HCT116 (cell line): ENCODE measurements around the gene ANKRD13D. TPM values are rescaled to one million over a fixed set of nuclear protein-coding genes. Genes with fewer than 3 reads are reported as not detected.
A peak's percentile ranks its signal among the peaks of the same experiment; 100 is the strongest.

Experiments
- ATAC-seq: fragments of 200-7000 bp; cut with Tn5 transposase; 2 replicates; pipeline ENCODE4 v1.9.1; 2020; ENCODE audit warnings: mild to moderate bottlenecking, moderate library complexity
- BruUV-seq: library from RNA; stranded (reverse); fragments of 400-500 nt; replicated peaks from 2 replicates; lab custom pipeline; 2021; lab: Mats Ljungman, UMichigan
- CTCF ChIA-PET: fragments of 300-600 bp; sonication (Branson Sonifier 250); formaldehyde crosslinking; loops from one replicate; lab custom pipeline; 2021; ENCODE audit warnings: antibody characterized with exemption; lab: Charles Lee
- POLR2A ChIA-PET: fragments of 300-600, 350-600 bp; sonication (Branson Sonifier 250); formaldehyde crosslinking; loops from one replicate; lab custom pipeline; 2021; ENCODE audit warnings: antibody characterized with exemption; lab: Charles Lee
- RAD21 ChIA-PET, 2 experiments: fragments of 300-600 bp; sonication (Branson Sonifier 250); formaldehyde crosslinking; loops; one replicate each; lab custom pipeline; 2023; ENCODE audit warnings: low total read pairs in 2 of 2; ENCODE audit not compliant: uncharacterized antibody in 2 of 2, unreplicated experiment in 2 of 2, low non-redundant PET in 1 of 2; lab: Charles Lee
- DNase-seq: peaks from one replicate; pipeline ENCODE4 v3.0.0-alpha.2; 2010; ENCODE audit warnings: low read depth, low spot score
- H2AFZ ChIP-seq: fragments of 200-600 bp; shearing (Covaris generic), sonication (generic); 2 replicates; pipeline ENCODE4 v1.6.1; 2017; ENCODE audit warnings: low read depth, mixed run types, mixed read lengths, antibody characterized with exemption, low read length; ENCODE audit not compliant: poor library complexity, severe bottlenecking
- H3K27ac ChIP-seq: 2 replicates; pipeline ENCODE4 v1.5.1; 2012; ENCODE audit warnings: low read depth, low read length
- H3K27me3 ChIP-seq: fragments of 200-600 bp; sonication (generic); 2 replicates; pipeline ENCODE4 v1.6.1; 2016; ENCODE audit warnings: mixed run types, low read length, mixed read lengths; ENCODE audit not compliant: insufficient read depth
- H3K36me3 ChIP-seq, 2 experiments: fragments of 200-500 bp in 1 of 2; fragments of 200-600 bp in 1 of 2; sonication (Bioruptor generic) in 1 of 2; sonication (generic) in 1 of 2; 2 replicates each; pipeline versions ENCODE4 v1.5.1 to v1.6.1; 2014 to 2016; ENCODE audit warnings: low read length in 2 of 2, inconsistent platforms in 1 of 2, mixed read lengths in 1 of 2, mixed run types in 1 of 2; ENCODE audit not compliant: insufficient read depth in 2 of 2, control insufficient read depth in 1 of 2
- H3K4me1 ChIP-seq, 2 experiments: fragments of 200-600 bp in 1 of 2; sonication (generic) in 1 of 2; 2 replicates each; pipeline versions ENCODE4 v1.5.1 to v1.6.1; 2012 to 2017; ENCODE audit warnings: low read length in 2 of 2, inconsistent platforms in 1 of 2, mild to moderate bottlenecking in 1 of 2, mixed read lengths in 1 of 2, mixed run types in 1 of 2, moderate library complexity in 1 of 2; ENCODE audit not compliant: insufficient read depth in 2 of 2, control insufficient read depth in 1 of 2
- H3K4me2 ChIP-seq: fragments of 200-600 bp; sonication (generic); 2 replicates; pipeline ENCODE4 v1.6.1; 2017; ENCODE audit warnings: mixed run types, low read length, mixed read lengths
- H3K4me3 ChIP-seq, 2 experiments: fragments of 200-600 bp in 1 of 2; sonication (generic) in 1 of 2; replicated peaks in 1 of 2; 2 replicates each; pipeline ENCODE4 v1.5.1; 2011 to 2016; ENCODE audit warnings: low read length in 2 of 2, control low read depth in 1 of 2, low read depth in 1 of 2, mild to moderate bottlenecking in 1 of 2, mixed read lengths in 1 of 2, mixed run types in 1 of 2
- H3K79me2 ChIP-seq: fragments of 200-600 bp; sonication (generic); 2 replicates; pipeline ENCODE4 v1.6.1; 2017; ENCODE audit warnings: mild to moderate bottlenecking, mixed run types, low read length, moderate library complexity, mixed read lengths; ENCODE audit not compliant: insufficient read depth
- H3K9ac ChIP-seq: fragments of 200-600 bp; sonication (generic); 2 replicates; pipeline ENCODE4 v1.6.1; 2016; ENCODE audit warnings: low read length, mixed read lengths
- H3K9me2 ChIP-seq: fragments of 200-600 bp; sonication (generic), shearing (Covaris generic); 2 replicates; pipeline ENCODE4 v1.6.1; 2017; ENCODE audit warnings: mixed run types, mild to moderate bottlenecking, moderate library complexity; ENCODE audit not compliant: insufficient read depth
- H3K9me3 ChIP-seq, 2 experiments: fragments of 200-500 bp in 1 of 2; fragments of 200-600 bp in 1 of 2; sonication (Bioruptor generic) in 1 of 2; sonication (generic) in 1 of 2; 2 replicates each; pipeline ENCODE4 v1.6.1; 2014 to 2017; ENCODE audit warnings: low read length in 2 of 2, mixed read lengths in 2 of 2, inconsistent platforms in 1 of 2, low read depth in 1 of 2, mild to moderate bottlenecking in 1 of 2, mixed run types in 1 of 2, moderate library complexity in 1 of 2; ENCODE audit not compliant: control insufficient read depth in 1 of 2, insufficient read depth in 1 of 2
- H4K20me1 ChIP-seq: fragments of 200-600 bp; sonication (generic), shearing (Covaris generic); 2 replicates; pipeline ENCODE4 v1.6.1; 2017; ENCODE audit warnings: mixed run types, mild to moderate bottlenecking, moderate library complexity; ENCODE audit not compliant: insufficient read depth
- CBX3 ChIP-seq: IDR thresholded peaks from 2 replicates; pipeline ENCODE4 v1.6.1; 2012; ENCODE audit warnings: low read depth
- CEBPB ChIP-seq: IDR thresholded peaks from 2 replicates; pipeline ENCODE4 v1.6.1; 2012; ENCODE audit warnings: low read depth
- EGR1 ChIP-seq: IDR thresholded peaks from 2 replicates; pipeline ENCODE4 v1.6.1; 2012; ENCODE audit warnings: low read depth
- ELF1 ChIP-seq: IDR thresholded peaks from 2 replicates; pipeline ENCODE4 v1.6.1; 2012; ENCODE audit warnings: low read depth, borderline replicate concordance
- EZH2 ChIP-seq: fragments of 200-600 bp; sonication (generic); IDR thresholded peaks from 2 replicates; pipeline ENCODE4 v1.6.1; 2017; ENCODE audit warnings: antibody characterized with exemption, mixed run types
- EZH2phosphoT487 ChIP-seq: fragments of 200-600 bp; IDR thresholded peaks from 2 replicates; pipeline ENCODE4 v1.6.1; 2018; ENCODE audit warnings: antibody characterized with exemption, borderline replicate concordance
- FOSL1 ChIP-seq: IDR thresholded peaks from 2 replicates; pipeline ENCODE4 v1.6.1; 2012; ENCODE audit warnings: low read depth
- JUND ChIP-seq: IDR thresholded peaks from 2 replicates; pipeline ENCODE4 v1.6.1; 2012
- POLR2A ChIP-seq: IDR thresholded peaks from 2 replicates; pipeline ENCODE4 v1.7.0; 2011; ENCODE audit warnings: borderline replicate concordance; ENCODE audit not compliant: insufficient read depth, insufficient read length; ENCODE audit errors: extremely low read depth
- POLR2AphosphoS5 ChIP-seq: IDR thresholded peaks from 2 replicates; pipeline ENCODE4 v1.6.1; 2011; ENCODE audit warnings: mild to moderate bottlenecking, low read depth, low read length, moderate library complexity
- RAD21 ChIP-seq: IDR thresholded peaks from 2 replicates; pipeline ENCODE4 v1.6.1; 2012; ENCODE audit warnings: low read depth, mild to moderate bottlenecking
- REST ChIP-seq: IDR thresholded peaks from 2 replicates; pipeline ENCODE4 v1.6.1; 2012; ENCODE audit warnings: low read depth
- SIN3A ChIP-seq: IDR thresholded peaks from 2 replicates; pipeline ENCODE4 v1.6.1; 2012; ENCODE audit warnings: low read depth
- SP1 ChIP-seq: IDR thresholded peaks from 2 replicates; pipeline ENCODE4 v1.6.1; 2012; ENCODE audit warnings: low read depth
- SRF ChIP-seq: IDR thresholded peaks from 2 replicates; pipeline ENCODE4 v1.6.1; 2012; ENCODE audit warnings: low read depth
- TCF7L2 ChIP-seq: IDR thresholded peaks from 2 replicates; pipeline ENCODE4 v1.7.0; 2011; ENCODE audit warnings: borderline replicate concordance, inconsistent platforms; ENCODE audit not compliant: insufficient read depth, insufficient read length; ENCODE audit errors: extremely low read depth
- YY1 ChIP-seq: IDR thresholded peaks from 2 replicates; pipeline ENCODE4 v1.6.1; 2011; ENCODE audit warnings: low read length, low read depth, moderate library complexity, mild to moderate bottlenecking; ENCODE audit not compliant: insufficient replicate concordance; ENCODE audit errors: extremely low read depth
- ZBTB33 ChIP-seq: IDR thresholded peaks from 2 replicates; pipeline ENCODE4 v1.6.1; 2011; ENCODE audit warnings: mild to moderate bottlenecking, low read length, moderate library complexity; ENCODE audit not compliant: insufficient replicate concordance; ENCODE audit errors: extremely low read depth
- ZFX ChIP-seq: fragments of 450-650 bp; IDR thresholded peaks from 2 replicates; pipeline ENCODE4 v1.6.1; 2017
- intact Hi-C: fragments of 100-400 bp; cut with micrococcal nuclease; formaldehyde crosslinking; loops from 2 replicates; pipeline ENCODE4 v1.10.0; 2022
- total RNA-seq: library from RNA; stranded (reverse); gene quantifications from one replicate; pipeline ENCODE4 v1.2.1, GENCODE V29; 2021; ENCODE audit not compliant: unreplicated experiment
- TF ChIP-seq, protein P1 (sequence below): IDR thresholded peaks from 2 replicates; pipeline ENCODE4 v1.6.1; 2012
- TF ChIP-seq, protein P2 (sequence below): IDR thresholded peaks from 2 replicates; pipeline ENCODE4 v1.6.1; 2012

The ANKRD13D gene
- total RNA-seq, 1 experiment from 2014 or later: 61.1 TPM

- BruUV-seq: TSS peak; percentile 68
- H3K79me2 ChIP-seq: peaks cover 58% of the 10 kb centered on the region
- no peak for TF ChIP-seq FOSL1
- TF ChIP-seq, protein P1, sequence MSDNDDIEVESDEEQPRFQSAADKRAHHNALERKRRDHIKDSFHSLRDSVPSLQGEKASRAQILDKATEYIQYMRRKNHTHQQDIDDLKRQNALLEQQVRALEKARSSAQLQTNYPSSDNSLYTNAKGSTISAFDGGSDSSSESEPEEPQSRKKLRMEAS: peak; percentile 97
- TF ChIP-seq TCF7L2: peak; percentile 4
- TF ChIP-seq EZH2: no peak
- no peak for TF ChIP-seq JUND
- peak; percentile 95 for TF ChIP-seq POLR2A
- peak; percentile 74 for TF ChIP-seq SP1
- TF ChIP-seq ZFX: no peak
- TF ChIP-seq REST: no peak
- TF ChIP-seq EZH2phosphoT487: no peak
- TF ChIP-seq YY1: peak; percentile 80
- TF ChIP-seq ZBTB33: peak; percentile 43
- peak; percentile 28; the same call in 1 of the 2 replicates for TF ChIP-seq RAD21
- TF ChIP-seq, protein P2, sequence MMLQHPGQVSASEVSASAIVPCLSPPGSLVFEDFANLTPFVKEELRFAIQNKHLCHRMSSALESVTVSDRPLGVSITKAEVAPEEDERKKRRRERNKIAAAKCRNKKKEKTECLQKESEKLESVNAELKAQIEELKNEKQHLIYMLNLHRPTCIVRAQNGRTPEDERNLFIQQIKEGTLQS: no peak
- TF ChIP-seq CEBPB: no peak
- peak; percentile 97 for TF ChIP-seq POLR2AphosphoS5
- no peak; the same call in 1 of the 2 replicates for TF ChIP-seq ELF1
- TF ChIP-seq EGR1: peak; percentile 53; the same call in 1 of the 2 replicates
- no peak; the same call in 1 of the 2 replicates for TF ChIP-seq CBX3
- peak; percentile 50; the same call in 1 of the 2 replicates for TF ChIP-seq SRF
- peak; percentile 99 for TF ChIP-seq SIN3A
These were observed 49.1 kb upstream of the ANKRD13D start for GRCh38 chr11:67239783-67240575.

More at GRCh38 chr11:67239783-67240575, 49.1 kb upstream of the ANKRD13D start:
- no peaks in the 10 kb centered on the region for H3K9me2 ChIP-seq
- ChIA-PET POLR2A (interaction anchor here (0.6 to 2.6 kb wide), 14 partner anchors 8 to 184 kb away, joined by 3 to 9 read pairs (median 4); partner anchors contain the start of gene KDM2A), RAD21 (interaction anchor here (0.6 kb wide), 3 partner anchors 77 to 774 kb away, joined by 3 to 4 read pairs (median 4); no protein-coding TSS in a partner anchor), CTCF (interaction anchor here (1.0 to 1.8 kb wide), 4 partner anchors 13 to 159 kb away, joined by 3 to 12 read pairs (median 4); no protein-coding TSS in a partner anchor)
- H4K20me1 ChIP-seq: 0 out of 2 replicates have a peak, but pooled peaks cover 5% of the 10 kb centered on the region
- H3K9ac ChIP-seq: peak overlapping the region; percentile 99
- H3K4me3 ChIP-seq: peak overlapping the region; percentile 69 to 99
- H3K4me2 ChIP-seq: peak overlapping the region; percentile 92
- no peaks in the 10 kb centered on the region for H3K27me3 ChIP-seq
- no peaks in the 10 kb centered on the region for H3K9me3 ChIP-seq
- H2AFZ ChIP-seq: no peak overlapping the region
- peaks cover 11 to 25% of the 10 kb centered on the region in 2 experiments for H3K36me3 ChIP-seq
- ATAC-seq: peak; percentile 96
- intact Hi-C loops: loop anchor here (2.0 to 10.0 kb wide), 2 partner anchors 159 to 185 kb away; partner anchors contain the start of gene RHOD
- peaks cover 19 to 33% of the 10 kb centered on the region in 2 experiments for H3K4me1 ChIP-seq
- H3K27ac ChIP-seq: peak overlapping the region; percentile 77
- DNase-seq: peak; percentile 93
